Suprapubic skin (tissue), 3 donors: ENCODE results near the gene SMLR1.

Experiments
- POLR2AphosphoS5 ChIP-seq, 3 donors: sonication (generic); formaldehyde crosslinking; IDR thresholded peaks; one replicate each; pipeline ENCODE4 v1.6.1; 2017; ENCODE audit warnings: antibody characterized with exemption in 3 of 3
- TF ChIP-seq, protein P1 (sequence below), 2 donors: fragments of 200-600 bp in 1 of 2; fragments of 450-650 bp in 1 of 2; sonication (generic) in 1 of 2; IDR thresholded peaks; one replicate each; pipeline ENCODE4 v1.5.1; 2016 to 2019; ENCODE audit warnings: antibody characterized with exemption in 2 of 2, mild to moderate bottlenecking in 1 of 2, moderate library complexity in 1 of 2

DNA sequence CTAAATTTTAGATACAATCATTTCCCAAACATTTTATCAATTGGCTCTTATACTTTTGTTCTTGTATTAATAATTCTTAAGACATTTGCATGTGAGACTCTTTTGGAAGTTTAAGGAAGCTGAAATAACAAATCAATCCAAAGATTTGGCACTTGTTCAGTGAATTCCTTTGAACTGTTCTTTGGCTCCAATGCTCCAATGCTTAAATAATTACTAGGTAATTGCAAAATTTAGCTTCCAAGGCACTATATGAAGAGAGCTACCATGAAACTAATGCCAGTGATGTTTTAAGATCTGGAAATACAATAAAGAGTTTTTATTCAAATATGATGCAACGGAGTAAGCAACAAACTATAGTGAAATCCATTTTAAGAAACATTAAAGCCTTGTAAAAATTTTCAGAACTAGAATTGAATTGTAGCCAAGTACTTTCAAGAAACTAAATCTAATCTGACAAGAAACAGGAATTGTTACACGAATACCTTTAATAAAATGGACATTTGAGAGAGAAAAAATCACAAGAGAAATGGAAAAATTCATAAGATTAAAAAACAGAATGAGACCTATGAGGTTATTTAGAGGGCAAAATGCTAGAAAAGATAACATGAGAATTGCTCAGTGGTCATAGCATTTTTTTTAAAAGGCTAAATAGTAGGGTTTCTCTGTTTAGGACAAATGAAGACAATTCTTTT is 43.6 kb upstream of the SMLR1 start:
- TF ChIP-seq, protein P1, sequence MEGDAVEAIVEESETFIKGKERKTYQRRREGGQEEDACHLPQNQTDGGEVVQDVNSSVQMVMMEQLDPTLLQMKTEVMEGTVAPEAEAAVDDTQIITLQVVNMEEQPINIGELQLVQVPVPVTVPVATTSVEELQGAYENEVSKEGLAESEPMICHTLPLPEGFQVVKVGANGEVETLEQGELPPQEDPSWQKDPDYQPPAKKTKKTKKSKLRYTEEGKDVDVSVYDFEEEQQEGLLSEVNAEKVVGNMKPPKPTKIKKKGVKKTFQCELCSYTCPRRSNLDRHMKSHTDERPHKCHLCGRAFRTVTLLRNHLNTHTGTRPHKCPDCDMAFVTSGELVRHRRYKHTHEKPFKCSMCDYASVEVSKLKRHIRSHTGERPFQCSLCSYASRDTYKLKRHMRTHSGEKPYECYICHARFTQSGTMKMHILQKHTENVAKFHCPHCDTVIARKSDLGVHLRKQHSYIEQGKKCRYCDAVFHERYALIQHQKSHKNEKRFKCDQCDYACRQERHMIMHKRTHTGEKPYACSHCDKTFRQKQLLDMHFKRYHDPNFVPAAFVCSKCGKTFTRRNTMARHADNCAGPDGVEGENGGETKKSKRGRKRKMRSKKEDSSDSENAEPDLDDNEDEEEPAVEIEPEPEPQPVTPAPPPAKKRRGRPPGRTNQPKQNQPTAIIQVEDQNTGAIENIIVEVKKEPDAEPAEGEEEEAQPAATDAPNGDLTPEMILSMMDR (IDR thresholded peaks at IDR 0.05), result no peak
- TF ChIP-seq POLR2AphosphoS5 (IDR thresholded peaks at IDR 0.05), result no peak
